A549 (cell line): ENCODE results near the gene TMPRSS11E. TPM values are rescaled to one million over a fixed set of nuclear protein-coding genes. Genes with fewer than 3 reads are reported as not detected.
"Not testable (repeated sequence)": the region's sequence is repeated elsewhere in the genome, so short reads cannot be mapped to it uniquely, and the experiment has no call there.

Source experiments
- ATAC-seq, 2 experiments: fragments of 200-7000 bp in 1 of 2; fragments of >200 bp in 1 of 2; cut with Nextera tagmentation in 1 of 2; cut with Tn5 transposase in 1 of 2; 3 replicates each; pipeline versions ENCODE4 v1.8.0 to v1.9.1; 2018 to 2020; ENCODE audit warnings: mild to moderate bottlenecking in 1 of 2, moderate library complexity in 1 of 2
- CTCF ChIA-PET: fragments of 300-600 bp; sonication (Branson Sonifier 250); formaldehyde crosslinking; extraction: SDS; loops from one replicate; lab custom pipeline; 2021; ENCODE audit warnings: antibody characterized with exemption, inconsistent platforms; lab: Yijun Ruan, JAX
- POLR2A ChIA-PET: fragments of 350-600 bp; formaldehyde crosslinking; extraction: SDS; loops from one replicate; lab custom pipeline; 2021; ENCODE audit warnings: antibody characterized with exemption, inconsistent platforms; lab: Yijun Ruan, JAX
- DNase-seq, 2 experiments: peaks; one replicate each; pipeline versions ENCODE4 v3.0.0 to v3.0.0-alpha.2; 2011 to 2016; ENCODE audit warnings: low read depth in 1 of 2, low spot score in 1 of 2
- FAIRE-seq: peaks from 2 replicates; lab custom pipeline; 2011; peaks lifted over from hg19 to GRCh38; lab: Jason Lieb, UNC
- H3K27ac ChIP-seq, 2 experiments: fragments of >200 bp; sonication (Bioruptor Twin); formaldehyde crosslinking; 3 replicates each; pipeline ENCODE4 v1.5.1; 2016 to 2017
- H3K4me1 ChIP-seq: fragments of >200 bp; sonication (Bioruptor Twin); formaldehyde crosslinking; 3 replicates; pipeline ENCODE4 v1.6.1; 2016
- H3K4me2 ChIP-seq: fragments of >200 bp; sonication (Bioruptor Twin); formaldehyde crosslinking; 3 replicates; pipeline ENCODE4 v1.6.1; 2016
- H3K4me3 ChIP-seq: fragments of >200 bp; sonication (Bioruptor Twin); formaldehyde crosslinking; 3 replicates; pipeline ENCODE4 v1.5.1; 2016
- H3K9me3 ChIP-seq: fragments of >200 bp; sonication (Bioruptor Twin); formaldehyde crosslinking; 3 replicates; pipeline ENCODE4 v1.6.1; 2016
- BHLHE40 ChIP-seq: IDR thresholded peaks from 2 replicates; pipeline ENCODE4 v1.6.1; 2012; ENCODE audit warnings: low read depth, low read length, inconsistent platforms
- CHD2 ChIP-seq: fragments of 150-350 bp; IDR thresholded peaks from 2 replicates; pipeline ENCODE4 v1.6.1; 2014; ENCODE audit warnings: low read length; ENCODE audit not compliant: partially characterized antibody
- HES2 ChIP-seq: fragments of >200 bp; sonication (Bioruptor Twin); formaldehyde crosslinking; IDR thresholded peaks from 2 replicates; pipeline ENCODE4 v1.6.1; 2016
- JUNB ChIP-seq: fragments of >200 bp; sonication (Bioruptor Twin); formaldehyde crosslinking; IDR thresholded peaks from 2 replicates; pipeline ENCODE4 v1.6.1; 2016
- NPAS2 ChIP-seq: fragments of 250-450 bp; sonication (Bioruptor Pico); IDR thresholded peaks from 2 replicates; pipeline ENCODE4 v1.8.0; 2022; ENCODE audit warnings: mild to moderate bottlenecking, moderate library complexity, borderline replicate concordance
- POLR2A ChIP-seq: IDR thresholded peaks from 2 replicates; pipeline ENCODE4 v1.6.1; 2012; ENCODE audit warnings: mild to moderate bottlenecking, low read length
- RARB ChIP-seq: fragments of 250-450 bp; sonication (Bioruptor Pico); IDR thresholded peaks from 2 replicates; pipeline ENCODE4 v1.8.0; 2021; ENCODE audit warnings: mild to moderate bottlenecking, moderate library complexity
- REST ChIP-seq: fragments of 200-600 bp; sonication (generic); IDR thresholded peaks from 2 replicates; pipeline ENCODE4 v1.6.1; 2016; ENCODE audit warnings: antibody characterized with exemption, mild to moderate bottlenecking, moderate library complexity
- RNF2 ChIP-seq: fragments of 200-600 bp; sonication (generic); IDR thresholded peaks from 2 replicates; pipeline ENCODE4 v1.6.1; 2016; ENCODE audit warnings: low read depth, mild to moderate bottlenecking, antibody characterized with exemption, moderate library complexity, borderline replicate concordance
- SMC3 ChIP-seq: fragments of >200 bp; sonication (Bioruptor Twin); formaldehyde crosslinking; IDR thresholded peaks from 3 replicates; pipeline ENCODE4 v1.6.1; 2018; ENCODE audit warnings: inconsistent platforms
- TFCP2L1 ChIP-seq: fragments of 250-450 bp; sonication (Bioruptor Pico); IDR thresholded peaks from 2 replicates; pipeline ENCODE4 v1.5.0; 2021; ENCODE audit warnings: mild to moderate bottlenecking
- ZFP36 ChIP-seq: fragments of 450-650 bp; IDR thresholded peaks from 2 replicates; pipeline ENCODE4 v1.6.1; 2014; ENCODE audit warnings: borderline replicate concordance; ENCODE audit not compliant: partially characterized antibody
- WGBS: methylation state at CpG from one replicate; pipeline ENCODE4 v1.1.6; 2017; ENCODE audit errors: missing lambda C conversion rate; 5-methylcytosine and 5-hydroxymethylcytosine counted together
- polyA plus RNA-seq, 4 experiments: library from polyadenylated mRNA; depleted of rRNA in 3 of 4; stranded (reverse); fragments of >200 nt; fragmentation: RNase III in 1 of 4; extraction: RNeasy Plus Mini Kit Qiagen cat#74134 plus additional on column Dnase treatment in 1 of 4; gene quantifications; 2 replicates in 3 of 4; 3 replicates in 1 of 4; pipeline ENCODE4 v1.2.3, GENCODE V29; 2011 to 2017
- TF ChIP-seq, protein P1 (sequence below): fragments of 250-450 bp; sonication (Bioruptor Pico); IDR thresholded peaks from 2 replicates; pipeline ENCODE4 v1.5.0; 2021; ENCODE audit warnings: mild to moderate bottlenecking, moderate library complexity, borderline replicate concordance
- TF ChIP-seq, protein P2 (sequence below): fragments of 450-650 bp; IDR thresholded peaks from 2 replicates; pipeline ENCODE4 v1.6.1; 2014; ENCODE audit warnings: antibody characterized with exemption

Gene TMPRSS11E
- polyA plus RNA-seq, 2 of the 4 experiments (the other 2 are of a cell fraction), result not detected

DNA sequence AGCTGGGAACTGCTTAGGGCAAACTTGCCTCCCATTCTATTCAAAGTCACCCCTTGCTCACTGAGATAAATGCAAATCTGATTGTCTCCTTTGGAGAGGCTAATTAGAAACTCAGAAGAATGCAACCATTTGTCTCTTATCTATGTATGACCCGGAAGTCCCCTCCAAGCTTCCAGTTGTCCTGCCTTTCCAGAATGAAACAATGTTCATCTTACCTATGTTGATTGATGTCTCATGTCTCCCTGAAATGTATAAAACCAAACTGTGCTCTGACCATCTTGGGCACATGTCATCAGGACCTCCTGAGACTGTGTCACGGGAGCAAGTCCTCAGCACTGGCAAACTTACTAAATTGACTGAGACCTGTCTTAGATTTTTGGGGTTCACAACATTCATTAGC lies 37.1 kb upstream of the TMPRSS11E start (continued):
- no peak for TF ChIP-seq REST

- DNase-seq (no peak), ATAC-seq (no peak), FAIRE-seq (no peak)
- ChIA-PET POLR2A (no interaction called here), CTCF (no interaction called here)
- Histone ChIP-seq H3K4me2 (no peak overlapping the region), H3K27ac (no peak overlapping the region), H3K4me3 (no peak overlapping the region), H3K4me1 (no peaks in the 10 kb centered on the region), H3K9me3 (no peaks in the 10 kb centered on the region)
- TF ChIP-seq BHLHE40, result no peak
- no peak for TF ChIP-seq NPAS2 (CRISPR knock-in tag)
- TF ChIP-seq SMC3, result no peak
- TF ChIP-seq, protein P1, sequence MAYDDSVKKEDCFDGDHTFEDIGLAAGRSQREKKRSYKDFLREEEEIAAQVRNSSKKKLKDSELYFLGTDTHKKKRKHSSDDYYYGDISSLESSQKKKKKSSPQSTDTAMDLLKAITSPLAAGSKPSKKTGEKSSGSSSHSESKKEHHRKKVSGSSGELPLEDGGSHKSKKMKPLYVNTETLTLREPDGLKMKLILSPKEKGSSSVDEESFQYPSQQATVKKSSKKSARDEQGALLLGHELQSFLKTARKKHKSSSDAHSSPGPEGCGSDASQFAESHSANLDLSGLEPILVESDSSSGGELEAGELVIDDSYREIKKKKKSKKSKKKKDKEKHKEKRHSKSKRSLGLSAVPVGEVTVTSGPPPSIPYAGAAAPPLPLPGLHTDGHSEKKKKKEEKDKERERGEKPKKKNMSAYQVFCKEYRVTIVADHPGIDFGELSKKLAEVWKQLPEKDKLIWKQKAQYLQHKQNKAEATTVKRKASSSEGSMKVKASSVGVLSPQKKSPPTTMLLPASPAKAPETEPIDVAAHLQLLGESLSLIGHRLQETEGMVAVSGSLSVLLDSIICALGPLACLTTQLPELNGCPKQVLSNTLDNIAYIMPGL (CRISPR knock-in tag), result no peak
- TF ChIP-seq ZFP36, result no peak
- no peak for TF ChIP-seq POLR2A
- TF ChIP-seq JUNB, result no peak
- TF ChIP-seq, protein P2, sequence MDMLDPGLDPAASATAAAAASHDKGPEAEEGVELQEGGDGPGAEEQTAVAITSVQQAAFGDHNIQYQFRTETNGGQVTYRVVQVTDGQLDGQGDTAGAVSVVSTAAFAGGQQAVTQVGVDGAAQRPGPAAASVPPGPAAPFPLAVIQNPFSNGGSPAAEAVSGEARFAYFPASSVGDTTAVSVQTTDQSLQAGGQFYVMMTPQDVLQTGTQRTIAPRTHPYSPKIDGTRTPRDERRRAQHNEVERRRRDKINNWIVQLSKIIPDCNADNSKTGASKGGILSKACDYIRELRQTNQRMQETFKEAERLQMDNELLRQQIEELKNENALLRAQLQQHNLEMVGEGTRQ, result no peak
- no peak for TF ChIP-seq RARB (CRISPR knock-in tag)
- TF ChIP-seq TFCP2L1 (CRISPR knock-in tag), result no peak
- no peak for TF ChIP-seq CHD2
- TF ChIP-seq REST, result no peak
- no peak for TF ChIP-seq RNF2
- no peak for TF ChIP-seq HES2
- 59% methylated on average over 1 of the region's 1 CpG for WGBS
Measured at GRCh38 chr4:68410643-68411042, 36.6 kb upstream of the TMPRSS11E start.

DNA sequence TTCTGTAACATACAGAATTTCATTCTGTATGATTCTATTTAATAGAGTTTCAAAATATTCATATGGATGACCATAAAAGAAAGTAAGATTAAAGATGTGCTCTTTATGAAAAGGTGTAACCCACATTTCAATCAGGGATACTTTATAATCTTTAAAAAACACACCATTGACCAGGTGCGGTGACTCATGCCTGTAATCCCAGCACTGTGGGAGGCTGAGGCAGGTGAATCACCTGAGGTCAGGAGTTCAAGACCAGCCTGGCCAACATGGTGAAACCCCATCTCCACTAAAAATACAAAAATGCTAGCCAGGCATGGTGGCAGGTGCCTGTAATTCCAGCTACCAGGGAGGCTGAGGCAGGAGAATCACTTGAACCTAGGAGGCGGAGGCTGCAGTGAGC lies 35.2 kb upstream of the TMPRSS11E start:
- H3K4me3 ChIP-seq, ATAC-seq, DNase-seq, H3K4me2 ChIP-seq, POLR2A ChIA-PET, H3K27ac ChIP-seq, FAIRE-seq, H3K4me1 ChIP-seq, CTCF ChIA-PET, H3K9me3 ChIP-seq: not testable (repeated sequence)
- 80% methylated on average over 1 of the region's 2 CpGs for WGBS
